Activated T-cell treated with anti-CD3 and anti-CD28 coated beads for 1 hour (primary cell): Measurements from ENCODE around the gene ZHX3.

Source experiments
- DNase-seq: peaks from one replicate; pipeline ENCODE4 v3.0.0-alpha.2; 2020; ENCODE audit warnings: low read depth

Gene ZHX3

GRCh38 chr20:41352666-41353065, 35.1 kb upstream of the ZHX3 start:
- DNase-seq: no peak

- no peak for DNase-seq
Observed at GRCh38 chr20:41352106-41352505, 34.6 kb upstream of the ZHX3 start.

DNA sequence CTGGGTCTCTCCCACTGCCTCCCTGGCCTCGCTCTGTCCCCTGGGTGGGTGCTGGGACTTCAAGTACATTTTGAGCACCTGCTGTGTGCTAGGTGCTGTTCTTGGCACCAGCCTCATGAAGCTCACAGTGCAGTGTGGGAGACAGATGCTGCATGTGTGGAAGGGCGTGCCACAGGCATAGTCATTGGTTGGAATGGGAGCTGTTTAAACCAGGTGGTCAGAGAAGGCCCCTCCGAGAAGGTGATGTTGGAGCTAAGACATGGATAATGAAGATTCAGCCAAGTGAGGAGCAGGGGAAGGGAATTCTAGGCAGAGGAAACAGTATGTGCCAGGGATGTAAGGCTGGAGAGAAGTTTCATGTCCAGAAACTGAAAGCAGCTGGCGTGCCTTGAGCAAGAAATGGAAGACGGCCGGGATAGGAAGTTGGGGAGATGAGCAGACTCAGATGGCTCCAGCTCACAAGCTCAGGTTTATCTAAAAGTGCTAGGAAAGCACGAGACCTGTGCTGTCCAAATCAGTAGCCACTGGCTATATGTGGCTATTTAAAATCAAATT, 33.0 kb upstream of the ZHX3 start:
- DNase-seq: no peak

- DNase-seq: no peak
Observed at GRCh38 chr20:41349943-41350342, 32.4 kb upstream of the ZHX3 start.

DNA sequence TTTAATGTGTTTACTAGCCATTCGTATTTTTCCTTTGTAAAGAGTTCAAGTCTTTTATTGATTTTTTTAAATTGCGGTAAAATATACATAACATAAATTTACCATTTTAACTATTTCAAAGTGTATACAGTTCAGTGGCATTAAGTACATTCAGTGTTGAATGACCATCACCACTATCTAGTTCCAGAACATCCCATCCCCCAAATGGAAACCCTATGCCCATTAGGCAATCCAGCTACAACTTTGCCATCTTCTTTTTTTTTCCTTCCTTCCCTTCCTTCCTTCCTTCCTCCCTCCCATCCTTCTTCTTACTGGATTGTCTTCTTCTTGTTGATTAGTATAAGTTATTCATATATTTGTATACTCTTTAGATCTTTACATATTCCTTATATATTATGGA, 31.7 kb upstream of the ZHX3 start:
- DNase-seq: no peak

DNA sequence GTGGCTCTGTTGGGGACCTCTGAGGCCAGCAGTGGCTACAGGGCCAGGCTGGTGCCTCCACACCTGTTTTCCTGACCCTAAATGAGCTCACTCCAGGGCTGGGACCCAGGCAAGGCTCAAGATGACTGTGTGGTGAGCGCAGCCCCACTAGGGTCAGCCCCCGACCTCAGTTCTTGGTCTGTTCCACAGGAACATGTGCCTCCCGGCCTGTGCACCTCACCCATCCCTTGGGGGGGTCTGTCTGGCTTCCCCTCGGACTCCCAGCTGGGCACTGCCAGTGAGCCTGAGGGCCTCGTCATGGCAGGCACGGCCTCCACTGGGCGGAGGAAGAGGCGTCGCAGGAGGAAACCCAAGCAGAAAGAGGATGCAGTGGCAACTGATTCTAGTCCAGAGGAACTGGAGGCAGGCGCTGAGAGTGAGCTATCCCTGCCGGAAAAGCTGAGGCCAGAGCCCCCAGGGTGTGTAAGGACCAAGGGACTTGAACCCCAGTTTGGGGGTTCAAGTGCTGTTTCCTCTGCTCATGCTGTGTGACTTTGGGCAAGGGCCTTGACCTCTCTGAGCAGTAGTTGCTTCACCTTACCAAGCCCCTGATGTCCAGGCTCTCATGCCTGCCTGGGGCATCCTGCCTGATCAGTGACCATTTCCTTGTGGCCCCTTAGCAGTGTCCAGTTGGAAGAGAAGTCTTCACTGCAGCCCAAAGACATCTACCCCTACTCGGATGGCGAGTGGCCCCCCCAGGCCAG, 31.1 kb upstream of the ZHX3 start:
- no peak for DNase-seq

DNA sequence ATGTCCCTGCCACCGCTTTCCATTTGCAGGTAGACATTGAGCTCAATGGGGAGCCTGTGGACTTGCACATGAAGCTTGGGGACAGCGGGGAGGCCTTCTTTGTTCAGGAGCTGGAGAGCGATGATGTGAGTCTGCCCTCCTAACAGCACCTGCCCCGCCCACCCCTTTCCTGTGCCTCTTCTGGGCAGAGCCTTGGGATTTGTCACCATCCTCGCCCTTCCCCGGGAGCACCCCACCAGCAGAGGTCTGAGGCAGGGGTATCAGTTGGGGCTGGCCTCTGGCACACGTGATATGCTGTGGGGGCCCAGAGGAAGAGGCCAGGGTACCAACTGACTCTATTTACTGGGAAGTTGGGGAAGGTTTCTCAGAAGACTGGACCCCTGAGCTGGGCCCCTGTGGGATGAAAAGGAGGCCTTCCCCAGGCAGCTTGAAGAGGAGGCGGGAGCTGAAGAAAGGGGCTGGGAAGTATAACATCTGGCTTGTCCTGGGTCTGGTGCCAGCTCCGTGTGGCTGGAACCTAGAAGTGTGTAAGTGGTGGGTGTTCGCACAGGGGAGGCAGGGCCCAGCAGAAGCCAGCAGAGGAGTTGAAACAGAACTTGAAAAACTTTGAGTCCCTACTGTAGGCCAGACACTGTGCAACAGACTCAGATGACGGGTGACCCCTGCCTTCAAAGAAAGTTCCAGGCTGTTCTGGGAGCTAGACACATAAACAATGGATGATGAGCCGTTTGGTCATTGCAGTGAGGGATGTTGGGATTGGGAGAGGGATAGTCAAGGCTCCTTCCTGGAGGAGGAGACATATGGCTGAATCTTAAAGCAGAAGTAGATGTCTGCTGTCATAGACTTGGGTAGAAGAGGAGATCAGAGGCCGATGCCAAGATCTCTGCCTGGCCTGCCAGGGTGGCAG, 30.2 kb upstream of the ZHX3 start:
- DNase-seq: no peak

DNA sequence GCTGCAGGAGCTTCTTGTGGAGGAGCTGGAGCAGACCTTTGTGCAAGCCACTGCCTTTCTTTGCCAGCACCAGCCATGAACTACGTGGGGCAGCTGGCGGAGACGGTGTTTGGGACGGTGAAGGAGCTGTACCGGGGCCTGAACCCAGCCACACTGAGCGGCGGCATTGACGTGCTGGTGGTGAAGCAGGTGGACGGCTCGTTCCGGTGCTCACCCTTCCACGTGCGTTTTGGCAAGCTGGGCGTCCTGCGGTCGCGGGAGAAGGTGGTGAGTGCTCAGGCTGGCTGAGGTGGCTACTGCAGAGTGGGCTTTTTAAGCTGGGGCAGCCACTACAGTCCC, 28.2 kb upstream of the ZHX3 start:
- DNase-seq: no peak

- no peak for DNase-seq
Observed at GRCh38 chr20:41344938-41345728, 27.6 kb upstream of the ZHX3 start.

DNA sequence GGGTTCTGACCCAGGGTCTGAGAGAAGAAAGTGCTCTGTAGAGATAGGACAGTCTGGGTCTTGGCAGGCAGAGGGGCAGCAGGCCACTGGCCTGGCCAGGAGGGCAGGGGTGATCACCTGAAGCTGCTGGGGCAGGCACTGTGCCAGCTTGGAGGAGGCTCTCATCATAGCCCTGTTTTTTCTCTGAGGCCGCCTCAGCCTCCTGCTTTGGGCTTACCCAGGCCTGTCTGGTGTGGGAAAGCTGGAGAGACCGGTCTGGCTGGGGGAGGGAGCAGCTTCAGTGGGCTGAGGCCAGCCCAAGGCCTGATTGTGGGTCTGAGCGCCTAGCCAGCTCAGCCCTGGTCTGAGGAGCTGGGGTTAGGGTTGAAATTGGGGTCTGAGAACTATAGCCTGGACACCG, 26.9 kb upstream of the ZHX3 start:
- no peak for DNase-seq

- no peak for DNase-seq
Observed at GRCh38 chr20:41342474-41343464, 25.2 kb upstream of the ZHX3 start.

- peak; percentile 33 for DNase-seq
Observed at GRCh38 chr20:41340327-41341055, 23.0 kb upstream of the ZHX3 start, which contains the start of gene LPIN3. Gene LPIN3, plus strand, starts transcription at chr20:41340821. Its CDS starts 4,983 bp downstream, at chr20:41345804.

GRCh38 chr20:41339957-41340326, 22.4 kb upstream of the ZHX3 start:
- peak; percentile 85 for DNase-seq

- DNase-seq: no peak
Observed at GRCh38 chr20:41336711-41337492, 19.4 kb upstream of the ZHX3 start.

GRCh38 chr20:41335591-41335990, 18.1 kb upstream of the ZHX3 start:
- no peak for DNase-seq

DNA sequence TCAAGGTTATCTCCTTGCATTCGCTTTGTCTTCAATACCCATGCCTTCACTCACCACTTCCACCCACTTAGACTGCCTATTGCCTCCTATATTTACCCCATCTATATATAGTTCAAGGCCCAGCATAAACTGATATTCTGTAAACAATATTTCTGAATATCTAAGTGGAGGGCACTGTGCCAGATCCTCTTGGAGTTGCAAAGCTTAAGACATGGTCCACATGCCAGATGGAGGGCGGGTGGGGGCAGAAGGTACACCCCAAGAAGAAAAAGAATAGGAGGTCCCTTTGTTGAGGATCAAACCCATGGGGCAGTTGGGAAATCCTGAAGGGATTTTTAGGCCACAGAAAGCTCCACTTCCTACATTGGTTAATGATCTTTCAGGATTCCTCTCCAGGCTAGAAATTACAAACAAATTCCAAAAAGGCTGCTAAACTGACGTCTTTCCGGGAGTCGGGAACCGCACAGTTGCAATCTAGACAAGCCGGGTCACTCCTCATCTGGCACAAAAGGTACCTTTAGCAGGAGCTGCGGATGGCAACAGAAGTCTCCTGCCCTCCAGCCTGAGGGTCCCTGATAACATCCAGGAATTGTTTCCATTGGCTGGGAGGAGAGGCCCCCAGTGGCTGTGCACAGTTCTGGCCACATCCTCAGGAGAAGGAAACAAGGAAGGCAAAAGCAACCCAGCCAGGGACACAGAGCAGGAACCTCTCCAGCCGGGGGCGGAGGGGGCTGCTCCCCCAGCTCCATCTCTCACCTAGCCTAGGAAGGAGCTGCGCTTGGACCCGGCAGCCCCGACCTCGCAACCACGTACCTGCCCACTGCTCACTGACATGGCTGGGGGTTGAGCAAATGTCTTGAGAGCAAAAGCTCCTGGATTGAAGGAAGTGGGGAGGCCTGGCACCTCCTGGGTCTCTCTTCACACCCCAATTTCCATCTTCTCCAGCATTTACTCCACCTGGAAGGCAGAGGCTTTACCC, 17.2 kb upstream of the ZHX3 start:
- DNase-seq: no peak

- DNase-seq: no peak
Observed at GRCh38 chr20:41334036-41334435, 16.5 kb upstream of the ZHX3 start.

- DNase-seq: no peak
Observed at GRCh38 chr20:41331731-41332130, 14.2 kb upstream of the ZHX3 start.
